Stimulated activated CD4-positive, alpha-beta T cell treated with anti-CD3 and anti-CD28 coated beads, Interleukin-1b, Interleukin-23, amount 100 ng/mL, for 24 hours (primary cell): ENCODE results near the gene MAN2C1.
"Not testable (repeated sequence)": the region's sequence is repeated elsewhere in the genome, so short reads cannot be mapped to it uniquely, and the experiment has no call there.

Experiments used
- DNase-seq, 4 experiments: peaks; one replicate each; pipeline ENCODE4 v3.0.0-alpha.2; 2020; ENCODE audit warnings: low read depth in 4 of 4, low spot score in 1 of 4

Gene MAN2C1

DNA sequence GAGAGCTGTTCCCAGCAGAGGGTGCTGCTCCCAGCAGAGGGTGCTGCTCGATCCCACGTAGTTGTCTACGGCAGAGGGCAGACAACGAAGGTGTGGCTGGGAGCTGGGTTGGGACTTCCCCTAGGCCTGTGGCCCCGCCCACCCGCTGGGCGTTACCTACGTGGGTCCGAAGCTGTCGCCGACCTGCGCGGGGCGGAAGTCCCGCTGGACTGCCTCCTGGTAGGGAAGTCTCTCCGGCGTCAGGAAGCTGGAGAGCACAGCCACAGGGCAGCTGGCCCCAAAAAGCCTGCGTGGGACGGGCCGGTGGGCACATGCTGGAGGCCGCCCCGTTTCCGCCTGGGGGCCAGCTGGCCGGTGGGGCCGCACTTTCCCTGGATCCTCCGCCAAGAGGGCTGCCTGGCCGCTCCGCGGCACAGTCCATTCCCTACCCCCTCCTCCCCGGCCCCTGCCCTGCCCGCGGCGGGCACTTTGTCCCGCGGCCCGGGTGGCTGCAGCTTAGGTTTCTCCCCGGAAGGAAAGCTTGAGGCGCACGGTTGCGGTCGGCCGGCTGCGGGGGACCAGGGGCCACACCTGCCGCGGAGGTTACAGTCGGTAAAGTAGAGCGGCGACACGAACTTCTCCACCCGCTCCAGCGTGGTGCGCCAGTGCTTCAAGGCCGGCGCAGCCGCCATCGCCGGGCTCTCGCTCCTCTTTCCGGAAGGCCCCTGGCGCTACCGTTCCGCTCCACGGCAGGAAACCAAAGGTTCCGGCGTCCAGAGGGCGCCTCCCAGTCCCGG lies at the start of gene MAN2C1:
Gene MAN2C1, minus strand, starts transcription at position 695 of the 776 bp plus-strand sequence. Its CDS starts 24 bp downstream, at position 671.
- peak; percentile 81 to 95 (median 87) for DNase-seq

DNA sequence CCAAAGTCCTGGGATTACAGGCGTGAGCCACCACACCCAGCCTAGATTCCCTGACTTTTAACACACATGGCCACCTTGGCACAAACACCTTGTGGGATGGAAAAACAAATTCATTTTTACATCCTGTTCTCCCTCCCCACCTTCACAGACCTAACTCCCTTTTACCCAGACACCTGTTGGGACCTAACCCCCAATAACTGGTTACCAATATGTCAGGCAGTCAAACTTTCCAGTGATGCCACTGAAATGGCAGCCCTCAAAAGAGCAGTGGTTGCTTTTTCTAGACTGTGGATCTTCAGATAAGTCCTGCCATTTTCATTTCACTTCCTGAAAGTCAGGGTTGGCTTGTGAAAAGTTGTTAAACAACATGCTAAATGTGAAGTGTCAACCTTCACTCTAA lies 48.2 kb upstream of the MAN2C1 start:
- no peak for DNase-seq

DNA sequence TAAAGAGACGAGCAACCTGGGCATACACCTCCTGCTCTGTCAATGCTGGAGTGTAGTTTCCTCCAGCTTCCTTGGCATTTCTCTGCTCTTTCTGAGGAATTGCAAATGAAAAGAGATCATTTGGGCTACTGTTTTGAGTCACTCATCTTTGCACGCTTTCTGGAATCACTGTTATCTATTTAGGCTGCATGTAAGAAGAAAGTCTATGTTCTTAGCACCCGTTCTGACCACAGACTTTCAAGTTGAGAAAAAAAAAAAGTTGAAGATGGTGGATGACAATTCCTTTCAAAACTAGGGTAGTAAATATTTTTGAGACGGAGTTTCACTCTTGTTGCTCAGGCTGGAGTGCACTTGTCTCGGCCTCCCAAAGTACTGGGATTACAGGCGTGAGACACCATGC lies 41.8 kb upstream of the MAN2C1 start:
- DNase-seq = no peak

DNA sequence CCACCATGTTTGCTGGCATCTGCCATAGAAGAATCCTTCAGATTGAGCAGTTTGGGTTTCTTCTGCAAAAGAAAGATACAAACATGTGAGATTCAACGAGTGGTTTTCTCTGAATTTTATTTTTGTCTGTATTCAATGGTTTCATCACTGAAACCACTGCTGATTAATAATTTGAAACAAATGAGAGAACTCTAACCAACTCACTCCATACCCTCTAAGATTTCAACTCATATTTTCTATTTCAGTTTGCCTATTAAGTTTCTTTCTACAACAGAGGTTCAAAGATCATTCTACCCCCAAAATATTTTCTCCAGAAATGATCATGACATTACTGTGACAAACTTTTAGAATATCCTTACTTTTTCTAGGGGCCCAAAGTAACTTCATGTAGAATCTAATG lies 38.7 kb upstream of the MAN2C1 start:
- DNase-seq = no peak

DNA sequence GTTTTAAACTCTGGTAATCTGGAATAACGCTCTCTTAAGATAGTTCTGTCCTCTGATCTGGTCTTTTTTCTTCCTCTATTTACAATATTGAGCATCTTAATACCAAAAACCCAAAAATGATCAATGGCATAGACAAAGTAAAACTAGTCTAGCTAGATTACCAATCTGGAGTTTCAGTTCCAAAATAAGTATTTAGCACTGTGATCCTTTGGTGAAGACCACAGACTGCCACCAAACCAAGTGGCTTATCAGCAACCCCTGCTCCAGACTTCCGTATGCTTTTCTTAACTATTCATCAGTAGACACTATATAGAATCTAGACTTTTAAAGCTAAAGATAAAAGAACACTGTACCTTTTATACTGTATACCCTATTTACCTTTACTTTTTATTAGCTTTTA lies 35.5 kb upstream of the MAN2C1 start:
- DNase-seq = no peak

DNA sequence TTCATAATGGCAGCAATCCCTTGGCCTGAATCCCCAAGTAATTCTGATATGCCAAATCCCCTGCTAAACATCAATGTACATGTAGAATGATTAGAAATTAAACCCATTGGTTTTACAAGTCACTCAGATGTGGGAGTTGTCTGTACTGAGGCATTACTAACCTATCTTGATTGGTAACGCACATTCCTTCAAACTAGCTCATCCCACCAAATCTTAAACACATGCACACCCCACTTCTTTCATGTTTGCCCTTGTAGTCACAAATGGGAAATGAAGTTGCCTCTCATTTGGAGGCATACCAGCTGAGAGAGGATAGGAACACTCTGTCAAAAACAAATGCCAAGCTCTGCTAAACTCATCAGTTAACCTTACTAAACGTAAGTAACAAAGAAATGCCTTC lies 29.1 kb upstream of the MAN2C1 start:
- no peak for DNase-seq

DNA sequence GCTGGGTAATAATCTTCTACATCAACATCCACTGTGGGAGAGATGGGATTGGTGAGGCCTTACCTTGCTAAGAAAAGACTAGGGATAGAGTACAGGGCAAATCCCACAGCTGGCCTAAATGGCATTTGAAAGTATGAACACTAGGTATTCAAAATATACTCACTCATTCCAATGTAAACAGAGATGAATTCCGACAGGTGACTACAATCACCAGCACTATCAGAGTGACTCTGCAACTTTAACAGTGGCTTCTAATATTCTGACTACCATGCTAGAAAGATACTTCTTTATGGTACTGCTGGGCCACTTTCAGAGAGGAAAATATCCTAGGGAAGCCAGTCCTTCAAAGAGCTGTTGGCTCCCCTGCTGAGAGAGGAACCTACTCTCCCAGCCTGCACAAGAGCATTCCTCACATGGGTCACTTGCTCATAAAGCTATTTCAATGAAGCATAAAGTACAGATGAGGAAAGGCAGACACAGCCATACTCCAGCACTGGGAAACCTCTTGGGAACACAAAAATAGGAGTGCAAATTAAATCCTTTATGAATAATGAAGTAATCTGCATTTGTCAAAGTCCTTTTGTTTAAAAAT lies 21.5 kb upstream of the MAN2C1 start:
- DNase-seq = no peak

DNA sequence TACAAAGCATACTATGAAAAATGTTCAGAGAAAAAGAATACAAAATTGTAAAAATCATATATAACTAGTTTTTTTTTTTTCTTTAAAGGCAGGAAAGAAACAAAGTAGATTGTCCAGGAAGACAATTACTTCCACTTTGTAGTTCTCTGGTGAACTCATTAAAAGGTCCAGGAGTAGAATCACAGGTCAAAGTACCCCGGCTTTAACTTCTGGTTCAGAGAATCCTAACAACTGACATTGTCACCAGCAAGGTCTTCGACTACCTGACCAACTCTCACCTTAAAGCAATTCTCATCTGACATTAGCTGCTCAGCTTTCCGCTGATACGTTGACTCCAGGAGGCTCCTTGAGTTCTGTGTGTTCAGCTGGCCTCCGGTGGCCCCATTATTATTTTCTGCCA lies 15.6 kb upstream of the MAN2C1 start:
- DNase-seq = not testable (repeated sequence)

DNA sequence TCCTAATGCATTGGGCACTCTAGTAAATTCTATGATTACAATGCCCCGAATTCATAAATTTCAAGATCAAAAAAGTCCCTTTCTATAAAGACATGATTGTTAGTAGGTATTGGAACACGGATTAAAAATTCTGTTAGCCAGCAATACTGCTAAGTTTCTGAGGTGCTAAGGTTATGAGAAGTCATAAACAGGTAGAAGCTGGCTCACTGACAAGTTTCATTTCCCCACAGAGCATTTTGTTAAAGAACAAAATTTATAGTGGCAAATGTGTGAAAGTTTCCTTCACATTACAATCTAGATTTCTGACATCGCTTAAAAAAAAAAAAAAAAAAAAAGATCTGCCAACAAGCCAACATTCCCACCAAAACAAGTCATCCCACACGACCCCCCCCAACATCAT lies 12.4 kb upstream of the MAN2C1 start:
- DNase-seq = no peak

DNA sequence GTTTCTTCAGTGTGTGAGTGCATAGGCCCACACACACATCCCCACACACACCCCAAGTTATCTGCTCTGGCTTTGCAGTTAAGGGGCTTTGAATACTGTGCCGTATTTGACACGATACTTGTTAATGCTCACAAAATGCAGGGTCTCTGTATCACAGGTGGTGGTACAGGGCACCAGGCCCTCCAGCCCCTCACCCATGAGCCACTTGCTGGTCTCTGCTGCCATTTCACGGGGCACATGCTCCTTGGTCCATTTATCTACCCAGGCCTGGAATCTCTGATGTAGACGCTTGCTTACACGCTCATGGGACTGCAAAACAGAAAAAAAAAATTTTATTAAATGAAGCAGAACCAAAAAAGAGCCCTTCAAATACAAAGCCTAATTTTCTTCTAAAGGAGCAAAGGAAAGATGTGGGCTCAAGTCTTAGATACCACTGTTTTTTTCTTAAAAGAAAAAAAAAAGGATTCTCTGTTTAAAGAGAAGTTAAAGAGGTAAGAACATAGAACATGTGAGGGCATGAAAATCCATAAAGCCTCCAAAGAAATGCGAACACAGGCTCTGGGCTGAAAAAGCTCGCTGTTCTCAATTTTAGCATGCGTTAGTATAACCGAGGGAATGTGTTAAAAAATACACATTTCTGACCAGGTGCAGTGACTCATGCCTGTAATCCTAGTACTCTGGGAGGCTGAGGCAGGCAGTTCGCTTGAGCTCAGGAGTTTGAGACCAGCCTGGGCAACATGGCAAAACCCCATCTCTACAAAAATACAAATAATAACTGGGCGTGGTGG lies 3.7 kb upstream of the MAN2C1 start:
- DNase-seq = no peak

DNA sequence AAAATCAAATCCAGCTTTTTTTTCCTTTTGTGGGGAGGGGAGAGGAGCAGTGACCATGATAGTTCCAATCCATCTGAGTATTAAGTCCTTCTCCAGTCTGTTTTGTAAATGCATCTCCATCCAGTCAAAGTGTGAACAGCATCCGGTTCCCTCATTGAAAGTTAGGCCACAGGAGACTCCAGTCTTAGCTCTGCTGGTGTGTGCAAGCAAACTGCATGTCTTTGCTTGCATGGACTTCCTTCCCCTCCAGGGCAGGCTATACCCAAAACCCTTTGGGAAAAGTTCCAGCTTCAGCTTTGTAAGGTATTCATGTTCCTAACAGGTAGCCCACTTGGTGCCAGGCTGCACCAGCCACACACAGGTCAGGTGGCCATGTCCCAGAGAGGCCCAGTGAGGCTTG lies 3.1 kb upstream of the MAN2C1 start:
- no peak for DNase-seq

DNA sequence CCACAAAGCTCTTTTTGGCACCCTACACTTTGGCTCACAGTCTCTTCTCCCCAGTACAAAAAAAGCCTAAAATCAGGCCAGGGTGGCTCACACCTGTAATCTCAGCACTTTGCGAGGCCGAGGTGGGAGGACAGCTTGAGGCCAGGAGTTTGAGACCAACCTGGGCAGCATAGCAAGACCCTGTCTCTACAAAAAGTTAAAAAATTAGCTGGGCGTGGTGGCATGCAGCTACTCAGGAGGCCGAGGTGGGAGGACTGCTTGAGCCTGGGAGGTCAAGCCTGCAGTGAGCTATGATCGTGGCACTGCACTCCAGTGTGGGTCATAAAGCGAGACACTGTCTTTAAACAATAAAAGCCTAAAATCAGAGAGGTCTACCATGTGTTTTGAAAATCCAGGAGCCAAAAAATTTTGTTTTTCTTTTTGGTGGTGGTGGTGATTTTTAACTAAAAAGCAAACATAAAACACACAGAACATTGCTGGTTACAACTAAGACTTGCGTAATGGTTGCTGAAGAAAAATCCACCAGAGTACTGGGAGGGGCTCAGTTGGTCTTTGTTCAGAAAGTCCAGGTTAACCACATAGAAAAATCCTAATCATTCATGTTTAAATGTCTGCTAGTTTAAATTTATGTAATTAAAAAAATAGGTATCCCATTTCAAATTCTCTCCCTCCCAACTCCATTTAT lies 1.6 kb upstream of the MAN2C1 start:
- DNase-seq = no peak

DNA sequence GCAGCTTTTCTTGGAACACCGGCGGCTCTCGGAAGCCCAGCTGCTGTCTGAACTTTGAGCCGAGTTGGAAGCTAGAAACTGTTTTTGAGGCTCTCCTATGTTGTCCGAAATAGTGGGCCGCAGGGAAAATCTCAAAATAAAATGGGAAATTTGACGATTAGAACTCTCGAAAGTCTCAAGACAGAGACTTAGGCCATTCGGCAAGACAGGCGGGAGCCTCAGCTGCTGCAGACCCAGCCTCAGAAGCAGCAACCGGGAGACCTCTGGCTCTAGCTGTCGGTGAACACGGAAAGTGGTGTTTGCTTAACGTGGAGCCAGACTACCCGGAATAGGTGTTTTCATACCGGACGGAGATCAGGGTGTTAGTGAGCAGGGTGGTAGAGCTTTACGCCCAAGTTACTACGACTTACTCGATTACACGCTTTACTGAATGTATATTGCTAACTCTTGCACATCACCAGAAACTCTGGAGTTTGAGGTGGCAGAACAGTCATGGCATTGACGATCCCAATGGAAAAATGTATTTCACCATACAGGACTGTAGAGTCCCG lies 357 bp upstream of the MAN2C1 start:
- no peak for DNase-seq

DNA sequence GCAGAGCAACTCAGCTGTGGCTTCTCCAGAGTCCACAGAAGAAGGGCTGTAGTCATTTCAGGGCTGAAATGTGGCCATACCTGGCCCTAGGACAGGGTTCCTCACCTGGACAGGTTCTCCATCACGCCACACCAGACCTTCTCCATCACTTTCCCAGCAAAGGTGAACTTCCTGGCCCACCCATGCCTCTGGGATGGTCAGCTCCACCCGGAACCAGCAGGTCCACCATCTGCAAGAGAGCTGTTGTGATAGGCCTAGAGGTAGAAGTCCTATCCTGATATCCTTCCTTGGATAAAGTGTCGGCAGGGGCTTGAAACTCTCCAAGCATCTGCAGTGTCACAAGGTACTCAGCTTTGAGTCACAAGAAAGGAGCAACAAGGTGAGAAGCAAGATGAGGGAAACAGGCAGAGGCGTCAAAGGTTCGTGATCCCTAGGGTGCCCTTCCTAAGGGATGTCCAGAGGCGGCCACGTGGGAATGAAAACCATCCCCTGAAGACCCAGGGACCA lies 948 bp downstream of the MAN2C1 start:
- no peak for DNase-seq

DNA sequence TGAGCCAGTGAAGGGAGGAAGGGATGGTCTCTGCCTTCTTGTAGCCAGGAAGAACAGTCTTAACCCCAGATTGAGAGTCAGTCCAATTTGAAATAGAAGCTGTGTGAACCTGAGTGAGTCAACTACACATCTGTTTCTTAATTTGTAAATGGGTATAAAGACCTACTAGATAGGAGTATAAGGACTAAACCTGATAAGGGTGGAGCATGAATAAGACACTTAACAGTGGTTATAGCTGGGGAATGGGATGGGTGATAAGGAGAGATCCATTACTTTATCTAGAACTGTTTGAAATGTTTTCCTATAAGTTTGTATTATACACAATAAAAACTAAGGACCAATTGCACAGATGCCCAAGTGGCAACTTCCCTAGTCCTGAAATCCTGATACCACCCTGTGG lies 1.4 kb downstream of the MAN2C1 start:
- DNase-seq = no peak

DNA sequence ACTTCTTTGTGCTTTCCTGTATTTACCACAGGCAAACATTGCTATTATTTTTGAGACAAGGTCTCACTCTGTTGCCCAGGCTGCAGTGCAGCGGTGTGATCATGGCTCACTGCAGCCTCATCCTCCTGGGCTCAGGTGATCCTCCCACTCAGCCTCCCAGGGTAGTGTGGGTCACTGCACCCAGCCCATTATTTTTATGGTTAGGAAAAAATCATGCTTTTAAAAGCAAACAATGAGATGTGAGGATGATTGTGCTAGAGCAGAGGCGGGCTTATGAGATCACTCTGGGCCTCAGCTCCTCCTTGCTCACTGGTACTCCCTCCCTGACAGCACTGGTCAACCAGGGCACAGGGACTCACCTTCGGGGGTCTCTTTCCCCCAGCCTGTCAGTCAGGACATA lies 2.2 kb downstream of the MAN2C1 start:
- DNase-seq = no peak

DNA sequence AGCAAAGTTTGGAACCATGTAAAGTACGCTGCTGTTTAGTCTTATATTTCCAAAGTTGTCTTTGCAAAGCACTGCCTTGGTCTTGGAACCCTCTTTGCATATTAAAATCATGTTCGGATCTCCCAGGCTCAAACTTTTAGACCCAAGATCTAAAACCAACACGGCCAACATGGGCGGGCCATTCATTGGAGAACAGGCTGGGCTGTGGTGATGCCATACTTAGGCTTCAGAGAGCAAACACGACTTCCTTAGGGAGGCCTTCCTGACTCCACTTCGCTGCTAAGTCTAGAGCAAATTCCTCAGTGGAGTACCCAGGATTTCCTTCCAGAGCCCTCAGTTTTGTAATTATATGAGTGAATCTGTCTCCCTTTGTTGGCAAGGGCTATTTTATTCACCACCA lies 3.5 kb downstream of the MAN2C1 start:
- no peak for DNase-seq

DNA sequence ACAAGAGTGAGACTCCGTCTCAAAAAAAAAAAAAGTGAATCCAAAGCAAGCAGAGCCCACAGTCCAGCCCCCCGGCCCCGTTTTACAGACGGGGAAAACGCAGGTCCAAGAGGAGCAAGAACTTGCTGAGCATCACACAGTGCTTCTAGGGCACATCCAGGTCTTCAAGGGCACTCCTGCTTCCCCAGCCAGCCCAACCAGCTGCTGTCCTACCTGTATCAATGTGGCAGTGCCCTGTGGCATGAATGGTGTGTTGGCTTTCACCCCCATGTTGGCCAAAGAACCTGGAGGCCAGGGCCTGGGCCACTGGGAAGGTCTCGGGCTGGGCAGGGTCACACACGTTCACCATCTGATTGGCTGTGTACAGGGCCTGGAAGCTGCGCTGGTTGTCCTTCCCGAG lies 4.6 kb downstream of the MAN2C1 start:
- no peak for DNase-seq

DNA sequence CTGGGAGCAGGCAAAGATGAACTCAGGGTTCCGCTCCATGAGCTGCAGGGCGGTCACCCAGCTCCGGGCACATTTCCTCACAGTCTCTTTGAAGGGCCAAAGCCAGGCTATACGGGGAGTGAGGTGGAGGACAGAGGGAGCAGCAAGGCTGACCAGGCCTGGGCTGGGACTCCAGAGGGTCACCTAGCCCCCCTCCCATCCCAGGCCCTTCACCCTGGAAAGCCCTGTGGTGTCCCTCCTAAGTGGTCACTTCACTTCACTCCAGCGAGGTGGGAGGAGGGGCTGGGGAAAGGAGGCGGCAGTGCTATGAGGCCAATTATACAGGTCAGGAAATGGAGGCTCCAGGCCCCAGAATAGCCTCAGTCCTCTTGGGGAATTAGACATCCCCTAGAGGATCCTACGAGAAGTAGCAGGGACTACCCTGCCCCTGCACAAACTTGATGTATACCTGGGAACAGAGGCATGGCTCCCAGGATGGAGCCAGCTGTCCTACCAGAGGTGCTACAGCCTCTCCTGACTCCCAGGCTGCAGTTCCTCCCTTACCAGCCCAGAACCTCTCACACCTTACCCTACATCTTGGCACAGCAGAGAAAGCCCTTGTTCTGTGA lies 5.7 kb downstream of the MAN2C1 start:
- DNase-seq = no peak

DNA sequence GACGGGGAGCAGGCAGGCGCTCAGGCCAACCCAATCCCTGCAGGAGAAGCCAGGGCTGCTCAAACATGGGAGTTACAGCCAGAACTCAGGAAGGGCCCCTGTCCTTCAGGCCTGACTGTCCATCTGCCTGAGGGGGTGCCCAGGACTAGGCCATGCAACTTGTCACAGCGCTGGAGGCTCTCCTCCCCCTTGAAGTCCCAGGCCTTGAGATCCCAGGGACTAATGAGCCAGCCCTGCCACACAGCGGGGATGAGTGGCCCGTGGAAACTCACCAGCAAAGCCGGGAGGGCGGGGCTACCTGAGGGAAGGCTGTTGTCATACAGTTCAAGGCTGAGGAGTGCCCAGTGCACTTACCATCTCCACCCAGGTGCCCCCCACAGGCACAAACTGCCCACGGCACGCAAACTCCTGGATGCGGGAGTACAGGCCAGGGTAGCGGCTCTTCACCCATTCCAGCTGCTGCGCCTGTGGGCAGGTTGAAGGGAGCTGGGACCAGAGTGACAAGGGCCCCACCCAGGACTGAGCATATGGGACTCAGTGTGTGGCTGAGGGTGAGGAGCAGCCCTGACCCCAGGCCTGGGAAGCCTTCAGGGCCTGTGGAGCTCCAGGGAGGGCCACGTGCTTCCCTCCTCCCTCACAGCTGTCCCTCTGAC lies 6.3 kb downstream of the MAN2C1 start:
- no peak for DNase-seq
